A549 (cell line): ENCODE measurements around the gene HESX1. TPM values are rescaled to one million over a fixed set of nuclear protein-coding genes. Genes with fewer than 3 reads are reported as not detected.

ENCODE experiments used
- ATAC-seq, 2 experiments: fragments of 200-7000 bp in 1 of 2; fragments of >200 bp in 1 of 2; cut with Nextera tagmentation in 1 of 2; cut with Tn5 transposase in 1 of 2; 3 replicates each; pipeline versions ENCODE4 v1.8.0 to v1.9.1; 2018 to 2020; ENCODE audit warnings: mild to moderate bottlenecking in 1 of 2, moderate library complexity in 1 of 2
- CTCF ChIA-PET: fragments of 300-600 bp; sonication (Branson Sonifier 250); formaldehyde crosslinking; extraction: SDS; loops from one replicate; lab custom pipeline; 2021; ENCODE audit warnings: antibody characterized with exemption, inconsistent platforms; lab: Yijun Ruan, JAX
- POLR2A ChIA-PET: fragments of 350-600 bp; formaldehyde crosslinking; extraction: SDS; loops from one replicate; lab custom pipeline; 2021; ENCODE audit warnings: antibody characterized with exemption, inconsistent platforms; lab: Yijun Ruan, JAX
- DNase-seq, 2 experiments: peaks; one replicate each; pipeline versions ENCODE4 v3.0.0 to v3.0.0-alpha.2; 2011 to 2016; ENCODE audit warnings: low read depth in 1 of 2, low spot score in 1 of 2
- FAIRE-seq: peaks from 2 replicates; lab custom pipeline; 2011; peaks lifted over from hg19 to GRCh38; lab: Jason Lieb, UNC
- H3K27ac ChIP-seq, 2 experiments: fragments of >200 bp; sonication (Bioruptor Twin); formaldehyde crosslinking; 3 replicates each; pipeline ENCODE4 v1.5.1; 2016 to 2017
- H3K4me1 ChIP-seq: fragments of >200 bp; sonication (Bioruptor Twin); formaldehyde crosslinking; 3 replicates; pipeline ENCODE4 v1.6.1; 2016
- H3K4me2 ChIP-seq: fragments of >200 bp; sonication (Bioruptor Twin); formaldehyde crosslinking; 3 replicates; pipeline ENCODE4 v1.6.1; 2016
- H3K4me3 ChIP-seq: fragments of >200 bp; sonication (Bioruptor Twin); formaldehyde crosslinking; 3 replicates; pipeline ENCODE4 v1.5.1; 2016
- H3K9me3 ChIP-seq: fragments of >200 bp; sonication (Bioruptor Twin); formaldehyde crosslinking; 3 replicates; pipeline ENCODE4 v1.6.1; 2016
- CBX2 ChIP-seq: fragments of 200-600 bp; sonication (generic); IDR thresholded peaks from 2 replicates; pipeline ENCODE4 v1.6.1; 2016; ENCODE audit warnings: low read depth, mild to moderate bottlenecking, borderline replicate concordance
- CEBPB ChIP-seq, 2 experiments: fragments of >200 bp in 1 of 2; sonication (Bioruptor Twin) in 1 of 2; formaldehyde crosslinking in 1 of 2; IDR thresholded peaks; 2 replicates each; pipeline ENCODE4 v1.6.1; 2012 to 2016
- EHMT2 ChIP-seq: fragments of 200-600 bp; sonication (generic); IDR thresholded peaks from 2 replicates; pipeline ENCODE4 v1.6.1; 2016; ENCODE audit warnings: antibody characterized with exemption, low read depth, mild to moderate bottlenecking, moderate library complexity
- FOSB ChIP-seq: fragments of 250-450 bp; sonication (Bioruptor Pico); IDR thresholded peaks from 2 replicates; pipeline ENCODE4 v1.5.0; 2020; ENCODE audit warnings: mild to moderate bottlenecking, moderate library complexity
- FOSL2 ChIP-seq, 2 experiments: fragments of 450-650 bp in 1 of 2; fragments of >200 bp in 1 of 2; sonication (Bioruptor Twin) in 1 of 2; formaldehyde crosslinking; IDR thresholded peaks; 2 replicates each; pipeline versions ENCODE4 v1.5.0 to v1.6.1; 2016 to 2020; ENCODE audit warnings: mild to moderate bottlenecking in 1 of 2, moderate library complexity in 1 of 2
- FOXS1 ChIP-seq: fragments of 250-450 bp; sonication (Bioruptor Pico); IDR thresholded peaks from 2 replicates; pipeline ENCODE4 v1.5.0; 2020; ENCODE audit warnings: mild to moderate bottlenecking, moderate library complexity
- GATA3 ChIP-seq: IDR thresholded peaks from 2 replicates; pipeline ENCODE4 v1.6.1; 2012; ENCODE audit warnings: borderline replicate concordance
- HDAC2 ChIP-seq: fragments of 200-600 bp; sonication (generic); IDR thresholded peaks from 2 replicates; pipeline ENCODE4 v1.6.1; 2016
- HEYL ChIP-seq: fragments of 250-450 bp; sonication (Bioruptor Pico); IDR thresholded peaks from 2 replicates; pipeline ENCODE4 v1.8.0; 2021; ENCODE audit warnings: mild to moderate bottlenecking, moderate library complexity
- HOXA7 ChIP-seq: fragments of 250-450 bp; sonication (Bioruptor Pico); IDR thresholded peaks from 2 replicates; pipeline ENCODE4 v1.5.0; 2020; ENCODE audit warnings: mild to moderate bottlenecking, moderate library complexity
- HOXB5 ChIP-seq: fragments of 250-450 bp; sonication (Bioruptor Pico); IDR thresholded peaks from 2 replicates; pipeline ENCODE4 v1.5.0; 2020; ENCODE audit warnings: mild to moderate bottlenecking, moderate library complexity
- KDM1A ChIP-seq: fragments of 200-600 bp; sonication (generic); IDR thresholded peaks from 2 replicates; pipeline ENCODE4 v1.6.1; 2016; ENCODE audit warnings: low read depth, mild to moderate bottlenecking
- KDM5A ChIP-seq: fragments of 200-600 bp; sonication (generic); IDR thresholded peaks from 2 replicates; pipeline ENCODE4 v1.6.1; 2016; ENCODE audit warnings: antibody characterized with exemption, mild to moderate bottlenecking
- MAFK ChIP-seq: fragments of 450-650 bp; IDR thresholded peaks from 2 replicates; pipeline ENCODE4 v1.6.1; 2014; ENCODE audit not compliant: partially characterized antibody
- MAX ChIP-seq: IDR thresholded peaks from 2 replicates; pipeline ENCODE4 v1.6.1; 2012
- NFE2L2 ChIP-seq: fragments of 150-350 bp; conservative IDR thresholded peaks from 2 replicates; pipeline ENCODE4 v1.6.1; 2014; ENCODE audit warnings: low read length
- NPAS2 ChIP-seq: fragments of 250-450 bp; sonication (Bioruptor Pico); IDR thresholded peaks from 2 replicates; pipeline ENCODE4 v1.8.0; 2022; ENCODE audit warnings: mild to moderate bottlenecking, moderate library complexity, borderline replicate concordance
- NR3C1 ChIP-seq: fragments of >200 bp; sonication (Bioruptor Twin); formaldehyde crosslinking; IDR thresholded peaks from 3 replicates; pipeline ENCODE4 v1.6.1; 2017
- PBX3 ChIP-seq: IDR thresholded peaks from 2 replicates; pipeline ENCODE4 v1.6.1; 2012
- PHF8 ChIP-seq: fragments of 200-600 bp; sonication (generic); IDR thresholded peaks from 2 replicates; pipeline ENCODE4 v1.6.1; 2016; ENCODE audit warnings: low read depth, mild to moderate bottlenecking, antibody characterized with exemption, moderate library complexity, borderline replicate concordance
- RARB ChIP-seq: fragments of 250-450 bp; sonication (Bioruptor Pico); IDR thresholded peaks from 2 replicates; pipeline ENCODE4 v1.8.0; 2021; ENCODE audit warnings: mild to moderate bottlenecking, moderate library complexity
- RCOR1 ChIP-seq: fragments of 150-350 bp; IDR thresholded peaks from 2 replicates; pipeline ENCODE4 v1.6.1; 2014; ENCODE audit warnings: antibody characterized with exemption, low read length, low read depth
- RNF2 ChIP-seq: fragments of 200-600 bp; sonication (generic); IDR thresholded peaks from 2 replicates; pipeline ENCODE4 v1.6.1; 2016; ENCODE audit warnings: low read depth, mild to moderate bottlenecking, antibody characterized with exemption, moderate library complexity, borderline replicate concordance
- SMC3 ChIP-seq: fragments of >200 bp; sonication (Bioruptor Twin); formaldehyde crosslinking; IDR thresholded peaks from 3 replicates; pipeline ENCODE4 v1.6.1; 2018; ENCODE audit warnings: inconsistent platforms
- ZNF302 ChIP-seq: fragments of 250-450 bp; sonication (Bioruptor Pico); IDR thresholded peaks from 2 replicates; pipeline ENCODE4 v1.9.0; 2021; ENCODE audit warnings: inconsistent platforms, mild to moderate bottlenecking, moderate library complexity
- WGBS: methylation state at CpG from one replicate; pipeline ENCODE4 v1.1.6; 2017; ENCODE audit errors: missing lambda C conversion rate; 5-methylcytosine and 5-hydroxymethylcytosine counted together
- polyA plus RNA-seq, 4 experiments: library from polyadenylated mRNA; depleted of rRNA in 3 of 4; stranded (reverse); fragments of >200 nt; fragmentation: RNase III in 1 of 4; extraction: RNeasy Plus Mini Kit Qiagen cat#74134 plus additional on column Dnase treatment in 1 of 4; gene quantifications; 2 replicates in 3 of 4; 3 replicates in 1 of 4; pipeline ENCODE4 v1.2.3, GENCODE V29; 2011 to 2017

HESX1 gene
- polyA plus RNA-seq, 2 of the 4 experiments (the other 2 are of a cell fraction), result 0.35 to 0.87 TPM

DNA sequence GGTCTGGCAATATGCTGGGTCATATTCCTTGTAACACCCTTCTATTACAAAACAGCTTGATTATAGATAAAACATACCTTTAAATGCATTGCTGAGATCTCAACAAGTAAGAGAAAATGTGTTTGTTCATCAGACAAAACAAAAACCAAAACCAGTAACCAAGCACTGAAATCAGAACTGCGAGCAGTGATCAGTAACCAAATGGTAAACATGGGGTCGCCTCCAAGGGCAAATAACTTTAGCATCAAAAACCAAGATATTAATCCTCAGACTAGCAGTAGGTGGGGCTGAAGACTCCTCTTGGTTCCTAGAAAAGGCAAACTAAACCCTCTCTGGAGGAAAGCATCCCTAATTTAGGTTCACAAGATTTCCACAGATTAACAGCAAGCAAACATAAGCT, 6.6 kb upstream of the HESX1 start:
- Histone ChIP-seq H3K27ac (no peak overlapping the region), H3K4me3 (no peak overlapping the region), H3K9me3 (no peaks in the 10 kb centered on the region), H3K4me1 (no peaks in the 10 kb centered on the region), H3K4me2 (no peak overlapping the region)
- DNase-seq (no peak), ATAC-seq (no peak), FAIRE-seq (no peak)
- 68% methylated on average over 2 of the region's 2 CpGs for WGBS
- TF ChIP-seq ZNF302 (no peak), GATA3 (no peak), FOSB (CRISPR knock-in tag) (no peak), KDM1A (no peak), NFE2L2 (no peak), FOXS1 (no peak), NPAS2 (CRISPR knock-in tag) (no peak), SMC3 (no peak), PHF8 (no peak)
- POLR2A ChIA-PET, result no interaction called here
- CTCF ChIA-PET, result interaction anchor here (1.0 kb wide), 1 partner anchor 13 kb away, joined by 3 read pairs; no protein-coding TSS in a partner anchor

- TF ChIP-seq NR3C1, result no peak
- no peak for TF ChIP-seq FOSL2 (IDR thresholded peaks at IDR 0.05)
- no peak for TF ChIP-seq FOSL2 (CRISPR knock-in tag; IDR thresholded peaks at IDR 0.05)
- no peak for TF ChIP-seq KDM1A
- FAIRE-seq, result no peak
- Histone ChIP-seq H3K4me1 (no peaks in the 10 kb centered on the region), H3K27ac (no peak overlapping the region), H3K4me2 (no peak overlapping the region), H3K4me3 (no peak overlapping the region), H3K9me3 (no peaks in the 10 kb centered on the region)
- no peak for ATAC-seq
- ChIA-PET CTCF (no interaction called here), POLR2A (no interaction called here)
- 61% methylated on average over 4 of the region's 4 CpGs for WGBS
- DNase-seq, result no peak
Observed at GRCh38 chr3:57194641-57195040, 5.1 kb downstream of the HESX1 start.

DNA sequence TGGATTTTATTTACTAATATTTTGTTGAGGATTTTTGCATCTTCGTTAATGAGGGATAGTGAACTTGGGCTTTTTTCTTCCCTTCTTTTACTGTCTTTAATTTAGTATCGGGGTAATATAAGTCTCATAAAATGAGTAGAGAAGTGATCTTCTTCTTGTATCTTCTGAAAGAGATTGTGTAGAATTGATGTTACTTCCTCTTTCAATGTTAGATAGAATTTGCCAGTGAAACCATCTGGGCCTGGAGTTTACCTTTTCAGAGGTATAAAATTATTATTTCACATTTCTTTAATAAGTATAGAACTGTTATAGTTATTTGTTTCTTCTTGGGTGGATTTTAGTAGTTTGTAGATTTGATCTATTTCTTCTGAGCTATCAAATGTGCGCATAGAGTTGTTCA, 7.8 kb downstream of the HESX1 start:
- WGBS, result 75% methylated on average over 3 of the region's 3 CpGs
- no peak for ATAC-seq
- DNase-seq, result no peak
- TF ChIP-seq KDM5A (no peak), HDAC2 (no peak), HEYL (CRISPR knock-in tag) (no peak)
- CTCF ChIA-PET, result no interaction called here
- no peak overlapping the region for H3K4me3 ChIP-seq
- H3K4me1 ChIP-seq, result no peaks in the 10 kb centered on the region
- POLR2A ChIA-PET, result no interaction called here
- H3K27ac ChIP-seq, result no peak overlapping the region
- no peaks in the 10 kb centered on the region for H3K9me3 ChIP-seq
- H3K4me2 ChIP-seq, result no peak overlapping the region
- FAIRE-seq, result no peak

- no peaks in the 10 kb centered on the region for H3K9me3 ChIP-seq
- DNase-seq (no peak), ATAC-seq (no peak), FAIRE-seq (no peak)
- ChIA-PET POLR2A (no interaction called here), CTCF (interaction anchor here (1.0 to 1.4 kb wide), 2 partner anchors 14 to 17 kb away, joined by 3 read pairs; no protein-coding TSS in a partner anchor)
- WGBS, result 74% methylated on average over 6 of the region's 6 CpGs
- H3K4me3 ChIP-seq, result no peak overlapping the region
- no peaks in the 10 kb centered on the region for H3K4me1 ChIP-seq
- no peak overlapping the region for H3K27ac ChIP-seq
- TF ChIP-seq RCOR1 (no peak), EHMT2 (no peak), MAX (no peak), MAFK (no peak), PBX3 (no peak), RARB (no peak), CEBPB (IDR thresholded peaks at IDR 0.05) (no peak), KDM5A (no peak), HOXA7 (CRISPR knock-in tag) (no peak), HOXB5 (CRISPR knock-in tag) (no peak), CBX2 (no peak), RNF2 (no peak)
- H3K4me2 ChIP-seq, result no peak overlapping the region
Observed at GRCh38 chr3:57184526-57184925, 15.3 kb downstream of the HESX1 start.
